ENCODE results near the gene GGPS1. TPM values are rescaled to one million over a fixed set of nuclear protein-coding genes. Genes with fewer than 3 reads are reported as not detected.
"Not testable (repeated sequence)": the region's sequence is repeated elsewhere in the genome, so short reads cannot be mapped to it uniquely, and the experiment has no call there.

GGPS1 gene
- total RNA-seq, 4 donors from 2014 or later = 6.0 to 17.0 (median 14.1) TPM

- no peak overlapping the region for H3K27ac ChIP-seq
Measured at GRCh38 chr1:235304549-235305451, 23.6 kb upstream of the GGPS1 start.

GRCh38 chr1:235307158-235308124 is 20.9 kb upstream of the GGPS1 start:
- intact Hi-C loops (cut with DNase I) = no loop called here
- WGBS, 2 donors = 79 to 80% methylated on average over 7 of the region's 7 CpGs
- Histone ChIP-seq H3K27me3 (no peaks in the 10 kb centered on the region), H3K36me3 (peaks cover 0 to 3% (median 0%) of the 10 kb centered on the region in 3 donors), H3K9me3 (no peaks in the 10 kb centered on the region), H3K27ac (peak overlapping the region in 1 of 4 donors; percentile 9), H3K4me3 (no peak overlapping the region), H3K4me1 (peaks cover 0 to 77% (median 13%) of the 10 kb centered on the region in 3 donors)
- DNase-seq = no peak
- no peak for TF ChIP-seq CTCF (IDR thresholded peaks at IDR 0.05)
- no peak for TF ChIP-seq POLR2A (IDR thresholded peaks at IDR 0.05)

More at GRCh38 chr1:235304549-235305451, 23.6 kb upstream of the GGPS1 start:
- intact Hi-C loops (cut with DNase I) = no loop called here
- no peaks in the 10 kb centered on the region for H3K27me3 ChIP-seq
- no peak for TF ChIP-seq CTCF (IDR thresholded peaks at IDR 0.05)
- no peak for TF ChIP-seq POLR2A (IDR thresholded peaks at IDR 0.05)
- H3K9me3 ChIP-seq = no peaks in the 10 kb centered on the region
- DNase-seq = no peak
- H3K4me1 ChIP-seq = peaks cover 0 to 60% (median 13%) of the 10 kb centered on the region in 3 donors
- no peak overlapping the region for H3K4me3 ChIP-seq
- no peaks in the 10 kb centered on the region for H3K36me3 ChIP-seq
- 45 to 63% methylated on average over 6 of the region's 6 CpGs for WGBS, 2 donors

GRCh38 chr1:235309206-235309605 is 19.2 kb upstream of the GGPS1 start:
- H3K9me3 ChIP-seq; intact Hi-C loops (cut with DNase I); H3K27ac ChIP-seq; H3K27me3 ChIP-seq; DNase-seq; H3K4me3 ChIP-seq; H3K36me3 ChIP-seq: not testable (repeated sequence)
- WGBS, 2 donors = no CpG with 5 or more reads among the region's 32 CpGs
- peaks cover 10 to 80% (median 31%) of the 10 kb centered on the region in 3 donors for H3K4me1 ChIP-seq

- H3K27me3 ChIP-seq = no peaks in the 10 kb centered on the region
- intact Hi-C loops (cut with DNase I) = no loop called here
Measured at GRCh38 chr1:235313262-235313661, 15.1 kb upstream of the GGPS1 start.

More at GRCh38 chr1:235313262-235313661, 15.1 kb upstream of the GGPS1 start:
- Histone ChIP-seq H3K36me3 (peaks cover 0 to 11% (median 0%) of the 10 kb centered on the region in 3 donors), H3K4me1 (peaks cover 10 to 70% (median 28%) of the 10 kb centered on the region in 3 donors), H3K27ac (peak overlapping the region in 3 of 4 donors; percentile 44 to 73 (median 59)), H3K4me3 (no peak overlapping the region), H3K9me3 (no peaks in the 10 kb centered on the region)
- TF ChIP-seq POLR2A (IDR thresholded peaks at IDR 0.05) (no peak), CTCF (IDR thresholded peaks at IDR 0.05) (no peak)
- DNase-seq = no peak
- WGBS, 2 donors = 40 to 44% methylated on average over 6 of the region's 6 CpGs
